H9 (cell line): ENCODE measurements around the gene CRABP2. TPM values are rescaled to one million over a fixed set of nuclear protein-coding genes. Genes with fewer than 3 reads are reported as not detected.

Source experiments
- DNase-seq: peaks from one replicate; pipeline ENCODE4 v3.0.0-alpha.2; 2017
- H2AFZ ChIP-seq: one replicate; pipeline ENCODE4 v1.6.1; 2013; ENCODE audit warnings: mild to moderate bottlenecking, low read length, control low read depth, moderate library complexity
- H2AK5ac ChIP-seq: 2 replicates; pipeline ENCODE4 v1.6.1; 2013; ENCODE audit warnings: low read length, control low read depth, mixed read lengths; ENCODE audit not compliant: insufficient read length
- H2BK120ac ChIP-seq: one replicate; pipeline ENCODE4 v1.6.1; 2013; ENCODE audit warnings: low read depth, mild to moderate bottlenecking, low read length, control low read depth, inconsistent platforms; ENCODE audit not compliant: poor library complexity, severe bottlenecking
- H2BK12ac ChIP-seq: 2 replicates; pipeline ENCODE4 v1.6.1; 2013; ENCODE audit warnings: low read length, control low read depth, mixed read lengths, low read depth; ENCODE audit not compliant: insufficient read length
- H2BK15ac ChIP-seq: 2 replicates; pipeline ENCODE4 v1.6.1; 2013; ENCODE audit warnings: low read depth, low read length, control low read depth
- H2BK20ac ChIP-seq: one replicate; pipeline ENCODE4 v1.6.1; 2013; ENCODE audit warnings: low read depth, mild to moderate bottlenecking, low read length, control low read depth, inconsistent platforms; ENCODE audit not compliant: poor library complexity, severe bottlenecking
- H2BK5ac ChIP-seq: 2 replicates; pipeline ENCODE4 v1.6.1; 2013; ENCODE audit warnings: low read length, control low read depth, mixed read lengths; ENCODE audit not compliant: insufficient read length
- H3K14ac ChIP-seq: 2 replicates; pipeline ENCODE4 v1.6.1; 2013; ENCODE audit warnings: low read length, control low read depth; ENCODE audit not compliant: insufficient read depth
- H3K18ac ChIP-seq: 2 replicates; pipeline ENCODE4 v1.6.1; 2013; ENCODE audit warnings: low read depth, mild to moderate bottlenecking, mixed read lengths, low read length, control low read depth; ENCODE audit not compliant: insufficient read length
- H3K23ac ChIP-seq: 2 replicates; pipeline ENCODE4 v1.6.1; 2013; ENCODE audit warnings: low read length, control low read depth, mixed read lengths, low read depth; ENCODE audit not compliant: insufficient read length
- H3K23me2 ChIP-seq: 2 replicates; pipeline ENCODE4 v1.6.1; 2013; ENCODE audit warnings: low read depth, mild to moderate bottlenecking, mixed read lengths, low read length, control low read depth; ENCODE audit not compliant: insufficient read length, poor library complexity, severe bottlenecking
- H3K27ac ChIP-seq: 2 replicates; pipeline ENCODE4 v1.5.1; 2013; ENCODE audit warnings: low read length, control low read depth, mixed read lengths, low read depth; ENCODE audit not compliant: insufficient read length
- H3K27me3 ChIP-seq: 2 replicates; pipeline ENCODE4 v1.6.1; 2013; ENCODE audit warnings: low read length, control low read depth, inconsistent platforms; ENCODE audit not compliant: insufficient read depth
- H3K4ac ChIP-seq: 2 replicates; pipeline ENCODE4 v1.6.1; 2013; ENCODE audit warnings: low read depth, mild to moderate bottlenecking, control low read depth, inconsistent platforms, low read length, moderate library complexity
- H3K4me1 ChIP-seq: 2 replicates; pipeline ENCODE4 v1.6.1; 2013; ENCODE audit warnings: low read length, control low read depth, inconsistent platforms; ENCODE audit not compliant: insufficient read depth
- H3K4me2 ChIP-seq: 2 replicates; pipeline ENCODE4 v1.6.1; 2013; ENCODE audit warnings: low read length, control low read depth, mixed read lengths; ENCODE audit not compliant: insufficient read length, insufficient read depth
- H3K56ac ChIP-seq: 2 replicates; pipeline ENCODE4 v1.6.1; 2013; ENCODE audit warnings: low read depth, mild to moderate bottlenecking, mixed read lengths, low read length, control low read depth; ENCODE audit not compliant: insufficient read length
- H3K79me1 ChIP-seq: 2 replicates; pipeline ENCODE4 v1.6.1; 2013; ENCODE audit warnings: low read depth, mild to moderate bottlenecking, moderate library complexity, low read length, control low read depth, inconsistent platforms; ENCODE audit not compliant: insufficient read depth, poor library complexity, severe bottlenecking
- H3K79me2 ChIP-seq: 2 replicates; pipeline ENCODE4 v1.6.1; 2013; ENCODE audit warnings: low read length, control low read depth, inconsistent platforms; ENCODE audit not compliant: insufficient read depth
- H3K9ac ChIP-seq: 2 replicates; pipeline ENCODE4 v1.6.1; 2013; ENCODE audit warnings: low read length, control low read depth, mixed read lengths; ENCODE audit not compliant: insufficient read length; ENCODE audit errors: extremely low read depth
- H3K9me3 ChIP-seq: one replicate; pipeline ENCODE4 v1.6.1; 2013; ENCODE audit warnings: low read depth, low read length, inconsistent platforms; ENCODE audit not compliant: control insufficient read depth
- H3T11ph ChIP-seq: one replicate; pipeline ENCODE4 v1.6.1; 2013; ENCODE audit warnings: mild to moderate bottlenecking, low read length, control low read depth, inconsistent platforms
- H4K20me1 ChIP-seq: one replicate; pipeline ENCODE4 v1.6.1; 2013; ENCODE audit not compliant: control insufficient read depth, insufficient read length, insufficient read depth
- H4K5ac ChIP-seq: 2 replicates; pipeline ENCODE4 v1.6.1; 2013; ENCODE audit warnings: low read depth, mild to moderate bottlenecking, mixed read lengths, low read length, control low read depth; ENCODE audit not compliant: insufficient read length
- H4K8ac ChIP-seq: replicated peaks from 2 replicates; pipeline ENCODE4 v1.6.1; 2013; ENCODE audit warnings: low read length, control low read depth, mixed read lengths, low read depth; ENCODE audit not compliant: insufficient read length
- H4K91ac ChIP-seq: 2 replicates; pipeline ENCODE4 v1.6.1; 2013; ENCODE audit warnings: low read depth, mild to moderate bottlenecking, moderate library complexity, mixed read lengths, low read length, control low read depth; ENCODE audit not compliant: insufficient read length
- H3K27ac Mint-ChIP-seq, 3 experiments: 2 replicates in 2 of 3; 3 replicates in 1 of 3; pipeline ENCODE4 v1.8.0; 2020 to 2021; ENCODE audit warnings: mixed read lengths in 3 of 3, mild to moderate bottlenecking in 1 of 3, moderate library complexity in 1 of 3
- H3K27me3 Mint-ChIP-seq: 2 replicates; pipeline ENCODE4 v1.8.0; 2021; ENCODE audit warnings: low read depth, mild to moderate bottlenecking, moderate library complexity, mixed read lengths
- H3K36me3 Mint-ChIP-seq, 3 experiments: 2 replicates in 2 of 3; 3 replicates in 1 of 3; pipeline ENCODE4 v1.8.0; 2020 to 2021; ENCODE audit warnings: low read depth in 3 of 3, mixed read lengths in 3 of 3; ENCODE audit not compliant: insufficient read depth in 1 of 3
- H3K4me1 Mint-ChIP-seq, 2 experiments: 2 replicates each; pipeline ENCODE4 v1.8.0; 2020; ENCODE audit warnings: mixed read lengths in 2 of 2
- H3K4me3 Mint-ChIP-seq, 2 experiments: 2 replicates in 1 of 2; 3 replicates in 1 of 2; pipeline ENCODE4 v1.8.0; 2020 to 2021; ENCODE audit warnings: mild to moderate bottlenecking in 2 of 2, mixed read lengths in 2 of 2, moderate library complexity in 1 of 2
- H3K9me3 Mint-ChIP-seq, 2 experiments: 2 replicates in 1 of 2; 3 replicates in 1 of 2; pipeline ENCODE4 v1.8.0; 2020; ENCODE audit warnings: mild to moderate bottlenecking in 2 of 2, mixed read lengths in 2 of 2, moderate library complexity in 1 of 2
- WGBS: extraction: QIAGEN DNeasy Blood & Tissue Kit; methylation state at CpG from one replicate; pipeline ENCODE4 v1.1.7; 2013; ENCODE audit warnings: missing lambda C conversion rate, low lambda C conversion rate, mixed read lengths; ENCODE audit not compliant: insufficient read length; ENCODE audit errors: extremely low coverage; 5-methylcytosine and 5-hydroxymethylcytosine counted together
- total RNA-seq: library from RNA; stranded (reverse); gene quantifications from 2 replicates; pipeline ENCODE4 v1.2.1, GENCODE V29; 2021
- TF ChIP-seq, protein P1 (sequence below): fragments of 200-600 bp; sonication (generic); conservative IDR thresholded peaks from 3 replicates; pipeline ENCODE4 v1.8.0; 2021; ENCODE audit warnings: antibody characterized with exemption, mild to moderate bottlenecking

The CRABP2 gene
- total RNA-seq, 1 experiment from 2014 or later, result 184 TPM

GRCh38 chr1:156721535-156721934 is 16.2 kb upstream of the CRABP2 start:
- Histone ChIP-seq H3K27me3 (no peaks in the 10 kb centered on the region), H3K56ac (no peak overlapping the region), H3K14ac (no peak overlapping the region), H3K4ac (no peak overlapping the region), H2BK15ac (no peak overlapping the region), H2AFZ (no peak overlapping the region), H3K27ac (no peak overlapping the region), H2BK120ac (no peak overlapping the region), H3K18ac (no peak overlapping the region), H3K4me1 (peaks cover 3% of the 10 kb centered on the region; the same call in 1 of the 2 replicates), H3K9me3 (no peaks in the 10 kb centered on the region), H3K23me2 (no peaks in the 10 kb centered on the region), H3K23ac (no peak overlapping the region), H3K9ac (no peak overlapping the region), H4K20me1 (peaks cover 3% of the 10 kb centered on the region), H2BK20ac (no peak overlapping the region), H3K79me2 (peaks cover 16% of the 10 kb centered on the region; the same call in 1 of the 2 replicates), H4K8ac (no peak overlapping the region), H3T11ph (no peak overlapping the region), H2AK5ac (no peak overlapping the region), H4K5ac (no peak overlapping the region), H3K4me2 (no peak overlapping the region), H4K91ac (no peak overlapping the region), H2BK5ac (no peak overlapping the region), H3K79me1 (peaks cover 14% of the 10 kb centered on the region), H2BK12ac (no peak overlapping the region)
- TF ChIP-seq, protein P1, sequence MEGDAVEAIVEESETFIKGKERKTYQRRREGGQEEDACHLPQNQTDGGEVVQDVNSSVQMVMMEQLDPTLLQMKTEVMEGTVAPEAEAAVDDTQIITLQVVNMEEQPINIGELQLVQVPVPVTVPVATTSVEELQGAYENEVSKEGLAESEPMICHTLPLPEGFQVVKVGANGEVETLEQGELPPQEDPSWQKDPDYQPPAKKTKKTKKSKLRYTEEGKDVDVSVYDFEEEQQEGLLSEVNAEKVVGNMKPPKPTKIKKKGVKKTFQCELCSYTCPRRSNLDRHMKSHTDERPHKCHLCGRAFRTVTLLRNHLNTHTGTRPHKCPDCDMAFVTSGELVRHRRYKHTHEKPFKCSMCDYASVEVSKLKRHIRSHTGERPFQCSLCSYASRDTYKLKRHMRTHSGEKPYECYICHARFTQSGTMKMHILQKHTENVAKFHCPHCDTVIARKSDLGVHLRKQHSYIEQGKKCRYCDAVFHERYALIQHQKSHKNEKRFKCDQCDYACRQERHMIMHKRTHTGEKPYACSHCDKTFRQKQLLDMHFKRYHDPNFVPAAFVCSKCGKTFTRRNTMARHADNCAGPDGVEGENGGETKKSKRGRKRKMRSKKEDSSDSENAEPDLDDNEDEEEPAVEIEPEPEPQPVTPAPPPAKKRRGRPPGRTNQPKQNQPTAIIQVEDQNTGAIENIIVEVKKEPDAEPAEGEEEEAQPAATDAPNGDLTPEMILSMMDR, result no peak
- DNase-seq, result no peak
- Mint-ChIP-seq H3K36me3 (peaks cover 24 to 47% (median 36%) of the 10 kb centered on the region in 3 experiments), H3K27ac (no peak overlapping the region; a peak in 1 of 7 replicates), H3K27me3 (no peaks in the 10 kb centered on the region; the same call in 1 of the 2 replicates), H3K9me3 (no peaks in the 10 kb centered on the region), H3K4me3 (no peak overlapping the region), H3K4me1 (peaks cover 6 to 9% of the 10 kb centered on the region in 2 experiments)
- WGBS, result no CpG with 5 or more reads among the region's 4 CpGs
